ENCODE data around the gene FIGNL2.

Gene FIGNL2

GRCh38 chr12:51873251-51873994 is 24.9 kb upstream of the FIGNL2 start:
- DNase-seq: no peak

- DNase-seq: no peak
These were observed 24.1 kb upstream of the FIGNL2 start for GRCh38 chr12:51872689-51872981.

GRCh38 chr12:51871918-51872688 is 23.6 kb upstream of the FIGNL2 start:
- no peak for DNase-seq

- DNase-seq: no peak
These were observed 22.6 kb upstream of the FIGNL2 start for GRCh38 chr12:51871126-51871525.

- no peak for DNase-seq
These were observed 22.0 kb upstream of the FIGNL2 start for GRCh38 chr12:51870504-51870903.

- no peak for DNase-seq
These were observed 21.4 kb upstream of the FIGNL2 start for GRCh38 chr12:51869931-51870330.

GRCh38 chr12:51869496-51869865 is 21.0 kb upstream of the FIGNL2 start:
- DNase-seq: no peak

GRCh38 chr12:51868821-51869495 is 20.4 kb upstream of the FIGNL2 start:
- DNase-seq: peak in 1 of 2 experiments; percentile 66

GRCh38 chr12:51867796-51868428 is 19.4 kb upstream of the FIGNL2 start:
- DNase-seq: no peak

GRCh38 chr12:51867371-51867770 is 18.9 kb upstream of the FIGNL2 start:
- no peak for DNase-seq

- no peak for DNase-seq
These were observed 18.2 kb upstream of the FIGNL2 start for GRCh38 chr12:51866762-51867161.

- no peak for DNase-seq
These were observed 17.8 kb upstream of the FIGNL2 start for GRCh38 chr12:51866324-51866723.

- DNase-seq: no peak
These were observed 17.3 kb upstream of the FIGNL2 start for GRCh38 chr12:51865757-51866270.

GRCh38 chr12:51864833-51865670 is 16.5 kb upstream of the FIGNL2 start:
- peak in 1 of 2 experiments; percentile 41 for DNase-seq

GRCh38 chr12:51863933-51864832 is 15.7 kb upstream of the FIGNL2 start:
- DNase-seq: peak; percentile 81 to 95

GRCh38 chr12:51863363-51863932 is 14.9 kb upstream of the FIGNL2 start:
- DNase-seq: peak in 1 of 2 experiments; percentile 42

GRCh38 chr12:51862947-51863346 is 14.4 kb upstream of the FIGNL2 start:
- DNase-seq: no peak

- DNase-seq: peak in 1 of 2 experiments; percentile 62
These were observed 12.5 kb upstream of the FIGNL2 start for GRCh38 chr12:51860986-51861385.

GRCh38 chr12:51855586-51856428 is 7.3 kb upstream of the FIGNL2 start:
- no peak for DNase-seq

All from NCI-H526 (cell line).